ENCODE data around the gene PRPF18.

PRPF18 gene

DNA sequence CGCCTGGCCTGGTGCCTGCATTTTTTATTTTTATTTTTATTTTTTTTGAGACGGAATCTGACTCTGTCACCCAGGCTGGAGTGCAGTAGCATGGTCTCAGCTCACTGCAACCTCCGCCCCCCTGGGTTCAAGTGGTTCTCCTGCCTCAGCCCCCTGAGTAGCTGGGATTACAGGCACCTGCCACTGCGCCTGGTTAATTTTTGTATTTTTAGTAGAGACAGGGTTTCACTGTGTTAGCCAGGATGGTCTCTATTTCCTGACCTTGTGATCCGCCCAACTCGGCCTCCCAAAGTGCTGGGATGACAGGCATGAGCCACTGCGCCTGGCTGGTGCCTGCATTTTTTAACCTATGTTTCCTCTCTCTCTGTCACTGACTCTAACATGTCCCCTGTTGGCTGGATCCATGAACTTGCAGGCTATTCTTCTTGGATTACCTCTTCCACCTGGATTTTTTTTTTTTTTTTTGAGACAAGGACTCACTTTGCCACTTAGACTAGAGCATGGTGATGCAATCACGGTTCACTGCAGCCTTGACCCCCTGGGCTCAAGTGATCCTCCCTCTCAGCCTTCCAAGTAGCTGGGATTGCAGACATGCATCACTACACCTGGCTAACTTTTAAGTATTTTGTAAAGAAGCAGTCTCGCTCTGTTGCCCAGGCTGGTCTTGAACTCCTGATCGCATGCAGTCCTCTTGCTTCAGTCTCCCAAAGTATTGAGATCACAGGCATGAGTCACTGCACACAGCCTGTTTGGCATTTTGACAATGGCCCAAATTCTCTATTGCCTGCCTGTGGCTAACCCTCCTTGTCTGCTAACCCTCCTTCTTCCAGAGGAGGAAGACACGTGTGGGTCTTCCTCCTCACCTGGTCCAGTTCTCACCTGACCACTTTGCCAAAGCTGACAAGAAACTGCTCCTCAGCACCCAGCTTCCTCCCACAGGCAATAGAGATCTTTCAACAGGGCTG, 23.0 kb upstream of the PRPF18 start:
- no peak overlapping the region for H3K4me3 ChIP-seq (ENCODE audit: low read depth in 1 of 2, low read length in 2 of 2)
- no peak overlapping the region for H3K4me2 ChIP-seq (ENCODE audit: insufficient read depth, low read length)
- no peak for TF ChIP-seq EZH2 (IDR thresholded peaks at IDR 0.05; ENCODE audit: borderline replicate concordance, low read depth, low read length, severe bottlenecking)
- no peak for TF ChIP-seq CTCF (IDR thresholded peaks at IDR 0.05; ENCODE audit: borderline replicate concordance, extremely low read depth, low read length, poor library complexity, severe bottlenecking)
- peaks cover 2% of the 10 kb centered on the region for H3K27me3 ChIP-seq (ENCODE audit: insufficient read depth, low read length, poor library complexity)
- DNase-seq (no peak), ATAC-seq (ENCODE audit: insufficient read depth, low read depth) (no peak)
- no peak overlapping the region for H2AFZ ChIP-seq (ENCODE audit: low read depth, low read length)
- H3K9ac ChIP-seq (ENCODE audit: low read depth, low read length), result no peak overlapping the region
- no peaks in the 10 kb centered on the region for H3K79me2 ChIP-seq (ENCODE audit: insufficient read depth, low read length)
- no peak overlapping the region for H3K27ac ChIP-seq (ENCODE audit: low read length)
- H3K9me3 ChIP-seq (ENCODE audit: insufficient read depth, low read length, severe bottlenecking), result no peaks in the 10 kb centered on the region
- no peaks in the 10 kb centered on the region for H3K36me3 ChIP-seq (ENCODE audit: insufficient read depth, low read length)
- H3K4me1 ChIP-seq (ENCODE audit: insufficient read depth, low read length), result no peaks in the 10 kb centered on the region
- H4K20me1 ChIP-seq (ENCODE audit: insufficient read depth, low read length), result no peaks in the 10 kb centered on the region

DNA sequence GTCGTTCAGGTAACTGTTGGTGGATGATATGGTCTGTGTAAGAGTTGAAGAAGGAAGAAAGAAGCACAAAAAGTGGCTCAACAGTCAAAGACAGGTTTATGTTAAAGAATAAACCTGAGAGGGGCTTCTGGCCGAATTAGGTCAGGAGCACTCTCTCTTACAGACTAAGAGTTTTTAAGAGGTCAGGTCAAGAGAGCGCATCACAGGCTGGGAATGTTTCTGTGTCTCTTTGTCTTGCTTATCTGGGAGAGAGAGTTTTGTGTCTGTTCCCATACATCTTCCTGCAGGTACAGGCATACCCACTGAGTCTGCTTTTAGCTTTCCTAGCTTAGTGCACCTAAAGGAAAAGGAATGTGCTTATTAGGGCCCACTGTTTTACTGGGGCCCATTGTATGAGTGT, 22.2 kb upstream of the PRPF18 start:
- no peak for TF ChIP-seq EZH2 (IDR thresholded peaks at IDR 0.05; ENCODE audit: borderline replicate concordance, low read depth, low read length, severe bottlenecking)
- TF ChIP-seq CTCF (IDR thresholded peaks at IDR 0.05; ENCODE audit: borderline replicate concordance, extremely low read depth, low read length, poor library complexity, severe bottlenecking), result no peak
- Histone ChIP-seq H3K4me1 (ENCODE audit: insufficient read depth, low read length) (no peaks in the 10 kb centered on the region), H4K20me1 (ENCODE audit: insufficient read depth, low read length) (no peaks in the 10 kb centered on the region), H3K36me3 (ENCODE audit: insufficient read depth, low read length) (no peaks in the 10 kb centered on the region), H3K27ac (ENCODE audit: low read length) (no peak overlapping the region), H3K27me3 (ENCODE audit: insufficient read depth, low read length, poor library complexity) (no peaks in the 10 kb centered on the region), H2AFZ (ENCODE audit: low read depth, low read length) (no peak overlapping the region), H3K4me3 (ENCODE audit: low read depth in 1 of 2, low read length in 2 of 2) (no peak overlapping the region), H3K79me2 (ENCODE audit: insufficient read depth, low read length) (no peaks in the 10 kb centered on the region), H3K9me3 (ENCODE audit: insufficient read depth, low read length, severe bottlenecking) (no peaks in the 10 kb centered on the region), H3K4me2 (ENCODE audit: insufficient read depth, low read length) (no peak overlapping the region), H3K9ac (ENCODE audit: low read depth, low read length) (no peak overlapping the region)
- ATAC-seq (ENCODE audit: insufficient read depth, low read depth) (no peak), DNase-seq (no peak)

GRCh38 chr10:13567030-13567429, 19.7 kb upstream of the PRPF18 start:
- no peak overlapping the region for H2AFZ ChIP-seq (ENCODE audit: low read depth, low read length)
- H3K9me3 ChIP-seq (ENCODE audit: insufficient read depth, low read length, severe bottlenecking), result no peaks in the 10 kb centered on the region
- no peak overlapping the region for H3K4me2 ChIP-seq (ENCODE audit: insufficient read depth, low read length)
- no peak for TF ChIP-seq CTCF (IDR thresholded peaks at IDR 0.05; ENCODE audit: borderline replicate concordance, extremely low read depth, low read length, poor library complexity, severe bottlenecking)
- TF ChIP-seq EZH2 (IDR thresholded peaks at IDR 0.05; ENCODE audit: borderline replicate concordance, low read depth, low read length, severe bottlenecking), result no peak
- no peaks in the 10 kb centered on the region for H3K79me2 ChIP-seq (ENCODE audit: insufficient read depth, low read length)
- peaks cover 4% of the 10 kb centered on the region for H3K27me3 ChIP-seq (ENCODE audit: insufficient read depth, low read length, poor library complexity)
- no peak for ATAC-seq (ENCODE audit: insufficient read depth, low read depth)
- H3K9ac ChIP-seq (ENCODE audit: low read depth, low read length), result no peak overlapping the region
- no peaks in the 10 kb centered on the region for H3K4me1 ChIP-seq (ENCODE audit: insufficient read depth, low read length)
- H4K20me1 ChIP-seq (ENCODE audit: insufficient read depth, low read length), result no peaks in the 10 kb centered on the region
- no peak for DNase-seq
- no peaks in the 10 kb centered on the region for H3K36me3 ChIP-seq (ENCODE audit: insufficient read depth, low read length)
- H3K4me3 ChIP-seq (ENCODE audit: low read depth in 1 of 2, low read length in 2 of 2), result no peak overlapping the region
- H3K27ac ChIP-seq (ENCODE audit: low read length), result no peak overlapping the region

Data from DND-41 (cell line).